Activated CD4-positive, alpha-beta T cell treated with anti-CD3 and anti-CD28 coated beads, Interleukin-2, Interleukin-6, amounts not matched to agents 100 ng/mL and 50 ng/mL, durations not matched to agents 16 hours and 8 hours (primary cell): ENCODE results near the gene VPS39.

ENCODE experiments used
- DNase-seq: peaks from one replicate; pipeline ENCODE4 v3.0.0-alpha.2; 2020

The VPS39 gene

GRCh38 chr15:42199126-42199525 lies 9.0 kb downstream of the VPS39 start:
- DNase-seq, result no peak

- DNase-seq, result no peak
These were observed 9.6 kb downstream of the VPS39 start for GRCh38 chr15:42198516-42198915.

DNA sequence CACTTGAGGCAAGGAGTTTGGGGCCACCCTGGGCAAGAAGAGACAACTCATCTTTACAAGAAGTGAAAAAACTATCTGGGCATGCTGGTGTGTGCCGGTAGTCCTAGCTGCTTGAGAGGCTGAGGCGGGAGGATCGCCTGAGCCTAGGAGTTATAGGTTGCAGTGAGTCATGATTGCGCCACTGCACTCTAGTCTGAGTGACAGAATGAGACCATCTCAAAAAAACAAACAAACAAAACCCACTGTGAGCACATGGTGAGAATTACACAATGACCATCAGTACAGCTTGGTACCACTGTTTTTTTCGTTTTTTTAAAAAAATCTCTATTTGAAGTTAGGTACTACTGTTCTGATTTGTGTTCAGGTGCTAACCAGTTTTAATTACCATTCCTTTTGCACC lies 13.6 kb downstream of the VPS39 start:
- peak; percentile 28 for DNase-seq

- peak; percentile 58 for DNase-seq
These were observed 14.7 kb downstream of the VPS39 start for GRCh38 chr15:42193383-42193782.

DNA sequence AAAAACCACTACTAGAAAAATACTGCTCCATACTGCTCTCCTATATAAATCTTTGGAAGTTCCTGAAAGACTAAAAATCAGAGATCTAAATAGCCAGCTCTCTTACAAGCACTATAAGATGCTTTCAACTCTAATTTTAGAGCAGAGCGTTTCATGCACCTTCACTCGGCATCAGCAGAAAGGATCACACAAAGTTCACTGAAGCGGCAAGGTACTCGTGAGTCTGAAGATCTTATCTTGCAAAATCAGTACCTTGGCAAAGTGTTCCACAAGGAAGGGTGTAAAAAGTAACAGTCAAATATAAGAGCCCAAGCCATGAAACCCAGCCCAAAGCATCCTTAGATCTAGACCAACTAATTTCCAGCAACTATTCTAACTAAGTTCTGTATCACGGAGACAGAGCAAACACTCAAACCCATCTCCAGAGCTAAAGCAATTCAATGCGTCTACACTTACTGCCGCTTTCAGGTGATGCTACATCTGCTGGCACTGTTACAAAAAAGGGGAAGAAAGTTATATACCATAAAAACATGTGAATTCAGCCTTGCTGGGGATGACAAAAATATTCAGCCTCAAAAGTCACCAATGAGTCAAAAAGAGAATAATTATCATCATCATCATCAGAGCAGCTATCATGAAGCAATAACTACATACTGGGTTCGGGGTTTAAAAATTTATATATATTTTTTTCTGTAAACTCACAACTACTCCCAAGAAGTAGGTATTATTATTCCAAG lies 16.3 kb downstream of the VPS39 start:
- DNase-seq, result peak; percentile 36

DNA sequence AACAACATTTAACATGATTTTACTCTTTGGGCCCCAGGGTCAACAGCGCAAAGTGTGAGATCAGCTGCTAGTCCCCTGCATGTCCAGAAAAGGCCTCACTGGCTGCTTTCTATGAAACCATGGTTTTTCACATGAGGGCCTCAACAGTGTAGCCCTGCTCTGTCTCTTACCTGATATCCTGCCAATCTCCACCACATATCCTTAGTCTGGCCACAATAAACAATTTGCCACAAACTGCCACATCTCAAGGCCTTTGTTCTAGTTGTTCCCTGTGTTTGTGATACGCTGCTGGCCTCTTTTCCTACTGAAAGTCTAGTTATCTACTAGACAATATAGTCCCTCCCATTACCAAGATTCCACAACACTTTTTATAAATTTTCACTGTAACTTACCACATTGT lies 17.7 kb downstream of the VPS39 start:
- DNase-seq, result no peak

- no peak for DNase-seq
These were observed 22.3 kb downstream of the VPS39 start for GRCh38 chr15:42185801-42186200.

GRCh38 chr15:42184736-42185135 lies 23.4 kb downstream of the VPS39 start:
- no peak for DNase-seq

GRCh38 chr15:42184296-42184695 lies 23.8 kb downstream of the VPS39 start:
- no peak for DNase-seq

- DNase-seq, result no peak
These were observed 25.1 kb downstream of the VPS39 start for GRCh38 chr15:42182961-42183360.

- DNase-seq, result no peak
These were observed 25.7 kb downstream of the VPS39 start for GRCh38 chr15:42182328-42182886.

- no peak for DNase-seq
These were observed 30.0 kb downstream of the VPS39 start for GRCh38 chr15:42178056-42178455.

- no peak for DNase-seq
These were observed 32.4 kb downstream of the VPS39 start for GRCh38 chr15:42175671-42176070.

- no peak for DNase-seq
These were observed 35.6 kb downstream of the VPS39 start for GRCh38 chr15:42172475-42172874.

GRCh38 chr15:42171795-42172194 lies 36.3 kb downstream of the VPS39 start:
- no peak for DNase-seq

DNA sequence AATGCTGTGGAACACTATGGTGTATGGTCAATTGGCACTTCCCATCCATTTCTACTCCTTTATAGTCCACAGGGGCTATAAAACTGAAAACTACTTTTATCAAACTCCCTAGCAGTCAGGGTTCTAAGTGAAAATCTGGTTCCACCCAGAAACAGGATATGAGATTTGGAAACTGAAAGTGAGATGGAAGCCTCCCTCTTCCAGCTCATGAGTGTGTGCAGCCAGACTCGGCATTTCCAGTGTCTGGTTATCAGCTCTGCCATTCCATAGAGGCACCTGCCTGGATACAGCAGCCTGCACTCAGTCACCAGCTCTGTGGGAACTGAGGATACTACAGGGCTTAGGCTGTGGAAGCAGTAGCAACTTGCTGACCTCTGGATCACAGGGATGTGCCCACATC lies 37.0 kb downstream of the VPS39 start:
- DNase-seq, result peak; percentile 17

- DNase-seq, result no peak
These were observed 41.7 kb downstream of the VPS39 start for GRCh38 chr15:42166225-42166940.

- no peak for DNase-seq
These were observed 43.0 kb downstream of the VPS39 start for GRCh38 chr15:42165106-42165505.

GRCh38 chr15:42163947-42164550 lies 44.1 kb downstream of the VPS39 start:
- DNase-seq, result no peak

GRCh38 chr15:42163291-42163690 lies 44.8 kb downstream of the VPS39 start:
- no peak for DNase-seq

DNA sequence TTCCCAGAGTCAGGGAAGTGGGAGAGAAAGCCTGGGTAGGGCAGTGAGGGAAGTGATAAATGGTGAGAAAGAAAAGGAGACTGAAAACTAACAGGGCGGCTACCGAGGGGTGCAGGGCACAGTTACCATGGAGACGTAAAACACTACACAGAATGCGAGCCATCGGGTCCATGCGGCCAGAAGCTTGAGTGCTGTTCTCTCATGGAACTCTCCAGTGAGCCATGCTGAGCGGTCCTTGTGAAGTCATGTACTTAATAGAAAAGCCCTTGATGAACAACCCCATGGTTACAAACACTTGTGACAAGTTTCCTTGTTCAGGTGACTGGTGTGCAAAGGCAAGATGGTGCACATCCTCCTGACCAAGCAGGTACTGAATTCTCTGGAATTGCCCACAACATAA lies 48.0 kb downstream of the VPS39 start:
- DNase-seq, result no peak

GRCh38 chr15:42159381-42160015 lies 48.6 kb downstream of the VPS39 start:
- DNase-seq, result no peak

GRCh38 chr15:42158941-42159340 lies 49.2 kb downstream of the VPS39 start:
- no peak for DNase-seq
